ENCODE data around the gene FHL3. TPM values are rescaled to one million over a fixed set of nuclear protein-coding genes. Genes with fewer than 3 reads are reported as not detected.
"Not testable (repeated sequence)": the region's sequence is repeated elsewhere in the genome, so short reads cannot be mapped to it uniquely, and the experiment has no call there.

FHL3 gene
- polyA plus RNA-seq, 3 donors from 2014 or later = 36.8 to 121 (median 74.1) TPM

- DNase-seq = no peak
- no peak overlapping the region for H3K27ac Mint-ChIP-seq
- peaks cover 12 to 14% of the 10 kb centered on the region in 2 donors for H3K4me1 Mint-ChIP-seq
- H3K27me3 Mint-ChIP-seq (ENCODE audit: low read depth in 3 of 3) = peaks cover 9 to 32% (median 19%) of the 10 kb centered on the region in 3 donors
- H3K36me3 Mint-ChIP-seq = no peaks in the 10 kb centered on the region
- peak overlapping the region in 4 of 5 donors; percentile 3 to 24 (median 18) for H3K4me3 Mint-ChIP-seq
- no peaks in the 10 kb centered on the region for H3K9me3 Mint-ChIP-seq
Observed at GRCh38 chr1:38043036-38043747, 37.9 kb upstream of the FHL3 start.

- Mint-ChIP-seq H3K4me3 (peak overlapping the region in 1 of 5 donors; percentile 60), H3K36me3 (no peaks in the 10 kb centered on the region), H3K27me3 (ENCODE audit: low read depth in 3 of 3) (peaks cover 9 to 32% (median 19%) of the 10 kb centered on the region in 3 donors), H3K9me3 (no peaks in the 10 kb centered on the region), H3K4me1 (peaks cover 12 to 14% of the 10 kb centered on the region in 2 donors), H3K27ac (no peak overlapping the region)
- no peak for DNase-seq
Observed at GRCh38 chr1:38041936-38042834, 36.9 kb upstream of the FHL3 start.

- peaks cover 9 to 29% (median 16%) of the 10 kb centered on the region in 3 donors for H3K27me3 Mint-ChIP-seq (ENCODE audit: low read depth in 3 of 3)
- DNase-seq = no peak
- H3K4me3 Mint-ChIP-seq = no peak overlapping the region
- peaks cover 7 to 10% of the 10 kb centered on the region in 2 donors for H3K4me1 Mint-ChIP-seq
- no peaks in the 10 kb centered on the region for H3K9me3 Mint-ChIP-seq
- H3K36me3 Mint-ChIP-seq = no peaks in the 10 kb centered on the region
- no peak overlapping the region for H3K27ac Mint-ChIP-seq
Observed at GRCh38 chr1:38039331-38040088, 34.2 kb upstream of the FHL3 start.

- peaks cover 3 to 4% of the 10 kb centered on the region in 2 donors for H3K4me1 Mint-ChIP-seq
- no peak overlapping the region for H3K4me3 Mint-ChIP-seq
- H3K27me3 Mint-ChIP-seq (ENCODE audit: low read depth in 3 of 3) = peaks cover 5 to 25% (median 9%) of the 10 kb centered on the region in 3 donors
- no peak overlapping the region for H3K27ac Mint-ChIP-seq
- H3K36me3 Mint-ChIP-seq = no peaks in the 10 kb centered on the region
- DNase-seq = no peak
- no peaks in the 10 kb centered on the region for H3K9me3 Mint-ChIP-seq
Observed at GRCh38 chr1:38038861-38039260, 33.5 kb upstream of the FHL3 start.

GRCh38 chr1:38037221-38037939 lies 32.1 kb upstream of the FHL3 start:
- Mint-ChIP-seq H3K4me3 (no peak overlapping the region), H3K36me3 (no peaks in the 10 kb centered on the region), H3K27me3 (ENCODE audit: low read depth in 3 of 3) (peaks cover 2 to 15% (median 5%) of the 10 kb centered on the region in 3 donors), H3K4me1 (no peaks in the 10 kb centered on the region), H3K27ac (no peak overlapping the region), H3K9me3 (no peaks in the 10 kb centered on the region)
- no peak for DNase-seq

GRCh38 chr1:38034871-38035270 lies 29.6 kb upstream of the FHL3 start:
- DNase-seq = no peak
- Mint-ChIP-seq H3K27ac (no peak overlapping the region), H3K4me1 (peaks cover 13 to 17% of the 10 kb centered on the region in 2 donors), H3K27me3 (ENCODE audit: low read depth in 3 of 3) (peaks cover 2 to 4% (median 2%) of the 10 kb centered on the region in 3 donors), H3K9me3 (no peaks in the 10 kb centered on the region), H3K4me3 (no peak overlapping the region), H3K36me3 (no peaks in the 10 kb centered on the region)

- not testable (repeated sequence) for H3K4me3 Mint-ChIP-seq; H3K27ac Mint-ChIP-seq; H3K36me3 Mint-ChIP-seq; H3K9me3 Mint-ChIP-seq; H3K27me3 Mint-ChIP-seq (ENCODE audit: low read depth in 3 of 3); DNase-seq
- H3K4me1 Mint-ChIP-seq = peaks cover 25 to 36% of the 10 kb centered on the region in 2 donors
Observed at GRCh38 chr1:38032992-38033391, 27.7 kb upstream of the FHL3 start.

GRCh38 chr1:38031513-38031866 lies 26.2 kb upstream of the FHL3 start:
- Mint-ChIP-seq H3K27ac (peak overlapping the region in 2 of 6 donors; percentile 7 to 23), H3K4me1 (peaks cover 25 to 41% of the 10 kb centered on the region in 2 donors), H3K27me3 (ENCODE audit: low read depth in 3 of 3) (peaks cover 0 to 4% (median 0%) of the 10 kb centered on the region in 3 donors), H3K4me3 (peak overlapping the region in 1 of 5 donors; percentile 24), H3K36me3 (no peaks in the 10 kb centered on the region), H3K9me3 (no peaks in the 10 kb centered on the region)
- no peak for DNase-seq

- DNase-seq = no peak
- Mint-ChIP-seq H3K4me3 (peak overlapping the region in 4 of 5 donors; percentile 27 to 75 (median 44)), H3K4me1 (peaks cover 25 to 41% of the 10 kb centered on the region in 2 donors), H3K27ac (peak overlapping the region in 3 of 6 donors; percentile 49 to 75 (median 73)), H3K36me3 (peaks cover 0 to 1% (median 0%) of the 10 kb centered on the region in 3 donors), H3K9me3 (no peaks in the 10 kb centered on the region), H3K27me3 (ENCODE audit: low read depth in 3 of 3) (peaks cover 0 to 4% (median 0%) of the 10 kb centered on the region in 3 donors)
Observed at GRCh38 chr1:38030596-38031512, 25.5 kb upstream of the FHL3 start.

- Mint-ChIP-seq H3K27ac (peak overlapping the region; percentile 40 to 82 (median 68)), H3K4me3 (peak overlapping the region; percentile 15 to 75 (median 58)), H3K27me3 (ENCODE audit: low read depth in 3 of 3) (peaks cover 0 to 6% (median 0%) of the 10 kb centered on the region in 3 donors), H3K9me3 (no peaks in the 10 kb centered on the region), H3K36me3 (peaks cover 2 to 6% (median 3%) of the 10 kb centered on the region in 3 donors), H3K4me1 (peaks cover 25 to 41% of the 10 kb centered on the region in 2 donors)
- DNase-seq = peak in 1 of 3 donors; percentile 48
Observed at GRCh38 chr1:38029685-38030511, 24.6 kb upstream of the FHL3 start.

- peaks cover 5 to 10% (median 6%) of the 10 kb centered on the region in 3 donors for H3K36me3 Mint-ChIP-seq
- peaks cover 0 to 6% (median 0%) of the 10 kb centered on the region in 3 donors for H3K27me3 Mint-ChIP-seq (ENCODE audit: low read depth in 3 of 3)
- H3K4me1 Mint-ChIP-seq = peaks cover 25 to 41% of the 10 kb centered on the region in 2 donors
- H3K4me3 Mint-ChIP-seq = peak overlapping the region in 1 of 5 donors; percentile 23
- DNase-seq = no peak
- H3K9me3 Mint-ChIP-seq = no peaks in the 10 kb centered on the region
- peak overlapping the region in 3 of 6 donors; percentile 37 to 73 (median 46) for H3K27ac Mint-ChIP-seq
Observed at GRCh38 chr1:38029081-38029681, 23.9 kb upstream of the FHL3 start.

Measured in immature natural killer cell (primary cell).